ENCODE results near the gene SH2D5.

The SH2D5 gene

DNA sequence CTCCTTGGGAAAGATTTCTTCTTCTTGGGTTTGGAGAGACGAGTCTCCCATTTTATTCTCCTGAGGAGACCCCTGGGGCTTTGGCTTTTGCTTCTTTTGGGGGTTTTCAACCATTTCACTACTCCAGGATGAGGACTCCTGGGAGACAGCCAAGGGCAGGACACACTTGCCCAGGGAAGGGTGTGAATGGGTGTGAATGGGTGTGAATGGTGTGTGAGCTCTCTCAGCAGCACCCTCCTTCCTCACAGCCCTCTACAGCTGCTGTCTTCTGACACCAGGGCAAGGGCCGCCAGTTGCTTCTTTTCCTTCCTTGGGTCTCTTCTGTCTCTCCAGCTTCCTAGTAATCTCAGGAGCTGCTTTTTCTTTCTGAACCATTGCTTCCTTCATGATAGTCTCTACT lies 38.9 kb downstream of the SH2D5 start:
- TF ChIP-seq, protein P1, sequence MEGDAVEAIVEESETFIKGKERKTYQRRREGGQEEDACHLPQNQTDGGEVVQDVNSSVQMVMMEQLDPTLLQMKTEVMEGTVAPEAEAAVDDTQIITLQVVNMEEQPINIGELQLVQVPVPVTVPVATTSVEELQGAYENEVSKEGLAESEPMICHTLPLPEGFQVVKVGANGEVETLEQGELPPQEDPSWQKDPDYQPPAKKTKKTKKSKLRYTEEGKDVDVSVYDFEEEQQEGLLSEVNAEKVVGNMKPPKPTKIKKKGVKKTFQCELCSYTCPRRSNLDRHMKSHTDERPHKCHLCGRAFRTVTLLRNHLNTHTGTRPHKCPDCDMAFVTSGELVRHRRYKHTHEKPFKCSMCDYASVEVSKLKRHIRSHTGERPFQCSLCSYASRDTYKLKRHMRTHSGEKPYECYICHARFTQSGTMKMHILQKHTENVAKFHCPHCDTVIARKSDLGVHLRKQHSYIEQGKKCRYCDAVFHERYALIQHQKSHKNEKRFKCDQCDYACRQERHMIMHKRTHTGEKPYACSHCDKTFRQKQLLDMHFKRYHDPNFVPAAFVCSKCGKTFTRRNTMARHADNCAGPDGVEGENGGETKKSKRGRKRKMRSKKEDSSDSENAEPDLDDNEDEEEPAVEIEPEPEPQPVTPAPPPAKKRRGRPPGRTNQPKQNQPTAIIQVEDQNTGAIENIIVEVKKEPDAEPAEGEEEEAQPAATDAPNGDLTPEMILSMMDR (IDR thresholded peaks at IDR 0.05; ENCODE audit: low read depth, low read length, missing control alignments), result no peak
- DNase-seq (ENCODE audit: low read depth), result no peak
- no peak overlapping the region for H3K4me3 ChIP-seq (ENCODE audit: low read depth, low read length)

DNA sequence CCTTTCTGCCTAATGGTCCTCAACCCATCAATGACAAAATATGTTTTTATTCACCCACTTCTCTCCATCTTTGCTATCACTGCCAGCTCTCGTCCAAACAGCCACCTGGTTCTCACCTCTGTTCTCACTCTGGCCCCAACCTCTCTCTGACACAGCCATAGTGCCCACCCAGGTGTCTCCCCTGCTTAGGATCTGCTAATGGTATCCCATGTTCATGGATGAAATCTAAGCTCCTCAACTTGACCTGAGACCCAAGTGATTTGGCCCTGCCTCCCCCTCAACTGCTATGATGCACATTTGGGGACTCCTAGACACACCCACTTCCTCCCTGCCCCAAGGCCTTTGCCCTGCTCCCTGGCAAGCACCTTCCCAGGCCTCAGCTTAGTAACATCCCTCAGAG lies 40.6 kb downstream of the SH2D5 start:
- DNase-seq (ENCODE audit: low read depth), result no peak
- TF ChIP-seq, protein P1 (IDR thresholded peaks at IDR 0.05; ENCODE audit: low read depth, low read length, missing control alignments), result no peak

DNA sequence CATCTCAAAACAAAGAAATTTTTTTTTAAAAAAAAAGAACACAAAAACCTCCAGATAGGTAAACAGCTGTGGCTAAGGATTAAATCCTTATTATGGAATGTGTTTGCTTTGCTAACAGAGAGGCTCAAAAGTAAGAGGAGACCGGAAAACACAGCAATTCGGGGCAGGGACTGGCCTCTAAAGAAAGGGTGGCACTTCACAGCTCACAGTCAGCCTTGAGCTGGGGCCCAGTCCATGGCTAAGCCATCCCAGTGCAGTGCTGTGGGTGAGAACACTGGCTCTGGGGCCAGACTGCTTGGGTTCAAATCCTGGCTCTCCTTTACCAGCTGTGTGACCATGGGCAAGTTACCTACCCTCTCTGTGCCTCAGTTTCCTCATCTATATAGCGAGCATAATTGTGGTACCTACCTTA lies 42.9 kb downstream of the SH2D5 start:
- H3K4me3 ChIP-seq (ENCODE audit: low read depth, low read length), result no peak overlapping the region
- TF ChIP-seq, protein P1 (IDR thresholded peaks at IDR 0.05; ENCODE audit: low read depth, low read length, missing control alignments), result no peak
- DNase-seq (ENCODE audit: low read depth), result no peak

More for the DNA sequence above, 40.6 kb downstream of the SH2D5 start:
- no peak overlapping the region for H3K4me3 ChIP-seq (ENCODE audit: low read depth, low read length)

DNA sequence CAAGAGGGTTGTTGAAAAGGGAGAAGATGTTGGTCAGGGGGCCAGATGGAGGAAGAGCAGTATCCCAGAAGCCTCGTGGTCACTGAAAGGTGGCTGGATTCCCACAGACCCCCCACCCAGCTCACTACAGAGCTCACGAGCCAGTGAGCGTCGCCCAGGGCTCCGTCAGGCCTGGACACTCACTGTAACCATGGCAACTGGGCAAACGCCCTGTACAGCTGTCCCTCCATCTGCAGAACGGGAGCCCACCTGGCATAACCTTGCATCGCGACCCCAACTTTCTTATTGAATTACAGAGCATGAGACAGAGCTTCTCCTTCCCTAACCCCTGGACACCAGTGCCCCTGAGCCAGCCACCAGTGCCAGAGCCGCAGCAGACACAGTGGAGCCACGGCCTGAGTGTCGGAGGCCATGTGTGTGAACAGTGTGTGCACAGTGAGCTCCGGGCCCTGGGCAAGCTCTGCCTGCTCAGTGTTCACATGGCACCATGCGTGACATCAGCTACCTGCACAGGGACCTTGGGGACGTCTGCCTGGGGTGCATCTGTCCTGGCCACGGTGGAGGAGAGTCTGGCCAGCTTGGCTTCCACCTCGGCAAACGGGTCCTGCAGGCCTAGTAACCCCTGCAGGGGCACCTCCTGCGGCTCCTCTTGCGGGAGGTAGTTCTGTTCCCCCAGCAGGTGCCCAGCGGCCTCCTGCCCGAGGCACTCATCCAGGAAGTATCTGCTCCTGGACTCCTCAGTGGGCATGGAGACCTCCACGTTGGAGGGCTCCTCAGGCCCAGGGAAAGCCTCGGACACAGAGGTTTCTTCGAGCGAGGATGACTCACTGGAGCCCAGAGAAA lies 45.4 kb downstream of the SH2D5 start:
- TF ChIP-seq, protein P1 (IDR thresholded peaks at IDR 0.05; ENCODE audit: low read depth, low read length, missing control alignments), result no peak
- DNase-seq (ENCODE audit: low read depth), result no peak
- no peak overlapping the region for H3K4me3 ChIP-seq (ENCODE audit: low read depth, low read length)

DNA sequence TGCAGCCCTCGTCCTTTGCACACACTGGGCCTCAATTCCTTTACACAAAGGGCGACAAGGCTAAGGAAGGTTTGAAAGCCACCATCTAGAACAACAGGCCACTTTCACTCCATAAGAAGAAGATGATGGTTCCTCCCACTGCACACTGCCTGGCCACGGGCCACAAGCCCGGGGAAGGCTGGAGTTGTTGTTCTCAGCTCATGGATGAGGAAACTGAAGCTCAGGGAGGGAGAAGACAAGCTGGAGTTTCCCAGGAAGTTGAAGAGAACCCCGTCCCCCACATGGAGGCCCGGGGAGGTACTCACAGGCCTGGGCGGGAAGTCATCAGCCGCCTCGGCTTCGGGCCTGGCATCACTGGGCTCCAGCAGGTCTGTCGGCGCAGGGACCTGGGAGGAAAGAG lies 46.8 kb downstream of the SH2D5 start:
- no peak overlapping the region for H3K4me3 ChIP-seq (ENCODE audit: low read depth, low read length)
- TF ChIP-seq, protein P1 (IDR thresholded peaks at IDR 0.05; ENCODE audit: low read depth, low read length, missing control alignments), result no peak
- no peak for DNase-seq (ENCODE audit: low read depth)

DNA sequence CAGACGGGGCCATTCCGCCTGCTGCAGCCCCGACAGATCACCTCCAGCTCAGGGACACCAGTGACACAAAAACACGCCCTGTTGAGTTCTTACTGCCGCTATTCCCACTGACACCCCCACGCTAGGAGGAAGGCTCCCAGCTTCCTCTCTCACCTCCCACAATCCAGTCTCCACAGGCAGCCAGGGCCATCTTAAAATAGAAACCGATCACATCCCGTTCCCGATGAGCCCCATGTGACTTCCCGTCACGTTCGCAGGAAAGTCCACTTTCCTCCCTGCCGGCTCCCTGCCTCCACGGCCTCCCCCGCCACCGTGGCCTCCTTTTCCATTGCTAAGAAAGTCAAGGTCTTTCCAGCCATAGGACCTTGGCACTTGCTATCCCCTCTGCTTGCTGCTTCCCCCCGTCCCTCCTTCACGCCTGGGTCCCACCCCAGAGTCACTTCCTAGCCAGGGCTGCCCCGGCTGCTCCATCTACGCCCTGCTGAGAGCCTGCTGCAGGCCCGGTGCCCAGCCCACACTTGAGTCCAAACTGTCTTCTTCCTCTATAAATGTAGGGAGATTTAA lies 47.3 kb downstream of the SH2D5 start:
- no peak overlapping the region for H3K4me3 ChIP-seq (ENCODE audit: low read depth, low read length)
- TF ChIP-seq, protein P1 (IDR thresholded peaks at IDR 0.05; ENCODE audit: low read depth, low read length, missing control alignments), result no peak
- no peak for DNase-seq (ENCODE audit: low read depth)

All from GM12864 (cell line).